H1 (cell line): ENCODE results near the gene F2RL2. TPM values are rescaled to one million over a fixed set of nuclear protein-coding genes. Genes with fewer than 3 reads are reported as not detected.

Experiments
- CTCF ChIA-PET: fragments of 300-600 bp; sonication (Branson Sonifier 250); formaldehyde crosslinking; loops from one replicate; lab custom pipeline; 2021; ENCODE audit not compliant: partially characterized antibody; lab: Charles Lee
- POLR2A ChIA-PET: fragments of 300-600 bp; sonication (Branson Sonifier 250); formaldehyde crosslinking; loops from one replicate; lab custom pipeline; 2021; ENCODE audit warnings: inconsistent platforms; ENCODE audit not compliant: partially characterized antibody; lab: Charles Lee
- DNase-seq, 2 experiments: peaks; one replicate each; pipeline versions ENCODE4 v3.0.0 to v3.0.0-alpha.2; 2010 to 2022; ENCODE audit warnings: low spot score in 2 of 2, low read depth in 1 of 2, mixed read lengths in 1 of 2
- FAIRE-seq: peaks from 2 replicates; lab custom pipeline; 2011; peaks lifted over from hg19 to GRCh38; lab: Jason Lieb, UNC
- H2AFZ ChIP-seq: 2 replicates; pipeline ENCODE4 v1.8.1; 2012; ENCODE audit warnings: low read length, inconsistent platforms
- H2AK5ac ChIP-seq: 2 replicates; pipeline ENCODE4 v1.6.1; 2013; ENCODE audit warnings: low read depth, low read length
- H2BK120ac ChIP-seq: replicated peaks from 2 replicates; pipeline ENCODE3; 2013; ENCODE audit warnings: low read depth, low read length, inconsistent platforms
- H2BK12ac ChIP-seq: 2 replicates; pipeline ENCODE4 v1.6.1; 2013; ENCODE audit warnings: low read depth, low read length
- H2BK15ac ChIP-seq: 2 replicates; pipeline ENCODE4 v1.6.1; 2013; ENCODE audit warnings: low read length
- H2BK20ac ChIP-seq: 2 replicates; pipeline ENCODE4 v1.6.1; 2013; ENCODE audit warnings: low read length
- H2BK5ac ChIP-seq: 2 replicates; pipeline ENCODE4 v1.6.1; 2013; ENCODE audit warnings: low read depth, low read length
- H3K14ac ChIP-seq: 2 replicates; pipeline ENCODE4 v1.6.1; 2013; ENCODE audit warnings: inconsistent platforms; ENCODE audit not compliant: insufficient read length
- H3K18ac ChIP-seq: 2 replicates; pipeline ENCODE4 v1.6.1; 2013; ENCODE audit warnings: low read length; ENCODE audit errors: extremely low read depth
- H3K23ac ChIP-seq: 2 replicates; pipeline ENCODE4 v1.6.1; 2013; ENCODE audit warnings: inconsistent platforms; ENCODE audit not compliant: insufficient read length
- H3K23me2 ChIP-seq: 2 replicates; pipeline ENCODE4 v1.6.1; 2013; ENCODE audit warnings: low read depth, low read length
- H3K27ac ChIP-seq: 2 replicates; pipeline ENCODE4 v1.6.1; 2011; ENCODE audit warnings: low read depth, low read length, inconsistent platforms
- H3K27me3 ChIP-seq, 4 experiments: replicated peaks in 1 of 4; 1 replicate in 1 of 4; 2 replicates in 3 of 4; pipeline versions ENCODE4 v1.6.1 to v1.8.1; 2011 to 2013; ENCODE audit warnings: low read length in 3 of 4, mild to moderate bottlenecking in 3 of 4, inconsistent platforms in 2 of 4, mixed read lengths in 2 of 4, moderate library complexity in 1 of 4; ENCODE audit not compliant: control insufficient read depth in 3 of 4, insufficient read depth in 3 of 4; ENCODE audit errors: extremely low read depth in 1 of 4
- H3K36me3 ChIP-seq, 4 experiments: 2 replicates each; pipeline versions ENCODE4 v1.6.1 to v1.8.1; 2011 to 2013; ENCODE audit warnings: mild to moderate bottlenecking in 4 of 4, low read length in 3 of 4, moderate library complexity in 2 of 4, control low read depth in 1 of 4, inconsistent platforms in 1 of 4; ENCODE audit not compliant: insufficient read depth in 4 of 4, control insufficient read depth in 2 of 4
- H3K4ac ChIP-seq: replicated peaks from 2 replicates; pipeline ENCODE3; 2013; ENCODE audit warnings: low read length, low read depth, mixed read lengths, inconsistent platforms; ENCODE audit not compliant: insufficient read length
- H3K4me1 ChIP-seq, 4 experiments: replicated peaks in 1 of 4; 1 replicate in 1 of 4; 2 replicates in 3 of 4; pipeline versions ENCODE4 v1.6.1 to v1.8.1; 2011 to 2013; ENCODE audit warnings: low read length in 3 of 4, inconsistent platforms in 2 of 4, mixed read lengths in 1 of 4; ENCODE audit not compliant: insufficient read depth in 4 of 4, control insufficient read depth in 3 of 4
- H3K4me2 ChIP-seq, 2 experiments: 2 replicates each; pipeline versions ENCODE4 v1.6.1 to v1.8.1; 2011 to 2013; ENCODE audit warnings: low read depth in 2 of 2, low read length in 2 of 2, control low read depth in 1 of 2, inconsistent platforms in 1 of 2, mild to moderate bottlenecking in 1 of 2; ENCODE audit not compliant: insufficient read depth in 1 of 2
- H3K4me3 ChIP-seq, 4 experiments: fragments of 200-600, 300-600 bp in 1 of 4; sonication (generic), shearing (Covaris generic), sonication (Bioruptor Twin) in 1 of 4; 2 replicates each; pipeline versions ENCODE4 v1.5.1 to v1.8.1; 2011 to 2016; ENCODE audit warnings: low read length in 4 of 4, low read depth in 3 of 4, control low read depth in 2 of 4, inconsistent platforms in 2 of 4, mild to moderate bottlenecking in 2 of 4, mixed read lengths in 1 of 4, moderate library complexity in 1 of 4; ENCODE audit not compliant: insufficient read depth in 2 of 4; ENCODE audit errors: extremely low read depth in 1 of 4
- H3K56ac ChIP-seq: replicated peaks from 2 replicates; pipeline ENCODE3; 2013; ENCODE audit warnings: low read depth, mild to moderate bottlenecking, mixed read lengths, low read length, inconsistent platforms; ENCODE audit not compliant: insufficient read length
- H3K79me1 ChIP-seq: 2 replicates; pipeline ENCODE4 v1.6.1; 2013; ENCODE audit warnings: low read depth, low read length, control low read depth
- H3K79me2 ChIP-seq, 2 experiments: 2 replicates each; pipeline versions ENCODE4 v1.6.1 to v1.8.1; 2012 to 2013; ENCODE audit warnings: low read length in 2 of 2, mild to moderate bottlenecking in 2 of 2, inconsistent platforms in 1 of 2; ENCODE audit not compliant: insufficient read depth in 2 of 2, control insufficient read depth in 1 of 2
- H3K9ac ChIP-seq, 4 experiments: replicated peaks in 1 of 4; 1 replicate in 1 of 4; 2 replicates in 3 of 4; pipeline versions ENCODE4 v1.6.1 to v1.8.1; 2011 to 2013; ENCODE audit warnings: low read depth in 3 of 4, low read length in 3 of 4, control low read depth in 2 of 4, mild to moderate bottlenecking in 2 of 4, moderate library complexity in 2 of 4, inconsistent platforms in 1 of 4; ENCODE audit errors: extremely low read depth in 1 of 4
- H3K9me3 ChIP-seq, 2 experiments: 2 replicates each; pipeline versions ENCODE4 v1.6.1 to v1.8.1; 2012 to 2013; ENCODE audit warnings: mild to moderate bottlenecking in 2 of 2, moderate library complexity in 2 of 2, control low read depth in 1 of 2, inconsistent platforms in 1 of 2, low read depth in 1 of 2, low read length in 1 of 2, mixed read lengths in 1 of 2; ENCODE audit not compliant: insufficient read depth in 2 of 2
- H4K20me1 ChIP-seq, 2 experiments: replicated peaks in 1 of 2; 2 replicates each; pipeline versions ENCODE3 to v1.8.1; 2011 to 2013; ENCODE audit warnings: inconsistent platforms in 2 of 2, low read length in 2 of 2, mild to moderate bottlenecking in 1 of 2; ENCODE audit not compliant: insufficient read depth in 2 of 2, control insufficient read depth in 1 of 2
- H4K5ac ChIP-seq: 2 replicates; pipeline ENCODE4 v1.6.1; 2013; ENCODE audit warnings: low read length, low read depth, mixed read lengths, inconsistent platforms; ENCODE audit not compliant: insufficient read length
- H4K8ac ChIP-seq: 2 replicates; pipeline ENCODE4 v1.8.0; 2013; ENCODE audit warnings: mild to moderate bottlenecking, moderate library complexity, low read length, inconsistent platforms; ENCODE audit not compliant: insufficient read depth; ENCODE audit errors: extremely low read depth
- H4K91ac ChIP-seq: replicated peaks from 2 replicates; pipeline ENCODE3; 2013; ENCODE audit warnings: low read length, mixed read lengths, inconsistent platforms; ENCODE audit not compliant: insufficient read length
- CHD1 ChIP-seq: IDR thresholded peaks from 2 replicates; pipeline ENCODE4 v1.6.1; 2012; ENCODE audit warnings: low read depth, low read length, improper control_type of control experiment
- CREB1 ChIP-seq: IDR thresholded peaks from 2 replicates; pipeline ENCODE4 v1.6.1; 2012; ENCODE audit warnings: inconsistent platforms
- E2F6 ChIP-seq: IDR thresholded peaks from 2 replicates; pipeline ENCODE4 v1.6.1; 2012; ENCODE audit warnings: inconsistent platforms
- HDAC6 ChIP-seq: IDR thresholded peaks from one replicate; pipeline ENCODE4 v1.7.1; 2012; ENCODE audit warnings: low read depth, mild to moderate bottlenecking, inconsistent platforms, low read length, moderate library complexity
- KDM4A ChIP-seq: IDR thresholded peaks from one replicate; pipeline ENCODE4 v1.7.1; 2012; ENCODE audit warnings: low read depth, mild to moderate bottlenecking, moderate library complexity, low read length, inconsistent platforms; ENCODE audit not compliant: severe bottlenecking
- KDM5A ChIP-seq: fragments of 200-600 bp; IDR thresholded peaks from 2 replicates; pipeline ENCODE4 v1.7.1; 2012; ENCODE audit warnings: mild to moderate bottlenecking, low read length, inconsistent platforms, mixed read lengths
- NRF1 ChIP-seq: IDR thresholded peaks from 2 replicates; pipeline ENCODE4 v1.6.1; 2011; ENCODE audit warnings: mild to moderate bottlenecking, low read depth, low read length, improper control_type of control experiment
- POLR2AphosphoS5 ChIP-seq: IDR thresholded peaks from 2 replicates; pipeline ENCODE4 v1.6.1; 2011; ENCODE audit warnings: low read depth, low read length
- POU5F1 ChIP-seq: IDR thresholded peaks from 2 replicates; pipeline ENCODE4 v1.6.1; 2011; ENCODE audit warnings: low read depth, mild to moderate bottlenecking, low read length, moderate library complexity
- SIX5 ChIP-seq: IDR thresholded peaks from 2 replicates; pipeline ENCODE4 v1.6.1; 2011; ENCODE audit warnings: mild to moderate bottlenecking, low read depth, low read length
- TAF7 ChIP-seq: optimal IDR thresholded peaks from 2 replicates; pipeline ENCODE3; 2011; ENCODE audit warnings: low read depth, mild to moderate bottlenecking, inconsistent platforms, low read length, moderate library complexity, borderline replicate concordance
- TCF12 ChIP-seq: IDR thresholded peaks from 2 replicates; pipeline ENCODE4 v1.6.1; 2011; ENCODE audit warnings: low read depth, mild to moderate bottlenecking, low read length
- WGBS, 2 experiments: shearing (Covaris generic) in 1 of 2; methylation state at CpG; one replicate each; pipeline versions ENCODE4 v1.1.6 to v1.1.7; 2013 to 2015; ENCODE audit warnings: low lambda C conversion rate in 2 of 2, mixed read lengths in 2 of 2, inconsistent platforms in 1 of 2, low coverage in 1 of 2, missing lambda C conversion rate in 1 of 2; ENCODE audit not compliant: insufficient replicate concordance in 2 of 2, insufficient coverage in 1 of 2, insufficient read length in 1 of 2; ENCODE audit errors: extremely low coverage in 1 of 2, missing lambda C conversion rate in 1 of 2; 5-methylcytosine and 5-hydroxymethylcytosine counted together
- polyA plus RNA-seq, 7 experiments: library from polyadenylated mRNA; depleted of rRNA in 3 of 7; stranded (reverse) in 5 of 7; unstranded in 2 of 7; fragments of >200 nt in 5 of 7; fragments of 200-250 nt in 2 of 7; gene quantifications; 1 replicate in 5 of 7; 2 replicates in 1 of 7; 4 replicates in 1 of 7; pipeline versions ENCODE4 v1.2.1 to v1.2.3, GENCODE V29; 2011 to 2013; ENCODE audit warnings: missing spikeins in 2 of 7, mixed read lengths in 2 of 7
- total RNA-seq: library from RNA; stranded (reverse); fragmentation: NEBNext Ultra II Directional; extraction: Animal tissue kit (Norgen Biotek cat#: 25700); gene quantifications from 2 replicates; pipeline ENCODE4 v1.2.1, GENCODE V29; 2021
- TF ChIP-seq, protein P1 (sequence below): IDR thresholded peaks from 2 replicates; pipeline ENCODE4 v1.6.1; 2012; ENCODE audit warnings: inconsistent platforms
- TF ChIP-seq, protein P2 (sequence below): IDR thresholded peaks from 2 replicates; pipeline ENCODE4 v1.6.1; 2011; ENCODE audit warnings: low read length, improper control_type of control experiment

Gene F2RL2
- total and polyA plus RNA-seq, 2 of the 8 experiments (the other 6 are each of a cell fraction or from before 2014, with no cell fraction given) = 0.03 to 0.07 TPM

GRCh38 chr5:76667495-76667894, 44.3 kb upstream of the F2RL2 start:
- Histone ChIP-seq H4K91ac (no peak overlapping the region), H3K79me2 (no peaks in the 10 kb centered on the region), H3K4me1 (no peaks in the 10 kb centered on the region), H3K23ac (no peak overlapping the region), H2AFZ (no peak overlapping the region), H3K4me2 (no peak overlapping the region), H3K4me3 (no peak overlapping the region), H3K14ac (no peak overlapping the region), H4K8ac (no peak overlapping the region), H3K9me3 (no peaks in the 10 kb centered on the region), H3K23me2 (no peaks in the 10 kb centered on the region), H3K27me3 (no peaks in the 10 kb centered on the region), H3K27ac (no peak overlapping the region), H3K56ac (no peak overlapping the region), H2AK5ac (no peak overlapping the region), H3K9ac (no peak overlapping the region), H3K18ac (no peak overlapping the region), H2BK15ac (no peak overlapping the region), H3K79me1 (no peaks in the 10 kb centered on the region), H3K36me3 (peaks cover 0 to 4% (median 0%) of the 10 kb centered on the region in 4 experiments; a peak in 1 of 8 replicates), H2BK120ac (no peak overlapping the region), H2BK5ac (no peak overlapping the region), H4K5ac (no peak overlapping the region), H2BK20ac (no peak overlapping the region), H2BK12ac (no peak overlapping the region), H4K20me1 (peaks cover 0 to 3% of the 10 kb centered on the region in 2 experiments), H3K4ac (no peak overlapping the region)
- WGBS, 2 experiments = 83% methylated on average over 1 of the region's 2 CpGs; no CpG with 5 or more reads in 1 of the 2 experiments
- ChIA-PET CTCF (no interaction called here), POLR2A (no interaction called here)
- FAIRE-seq (peak; percentile 13), DNase-seq (no peak)
- no peak for TF ChIP-seq CREB1
- TF ChIP-seq KDM5A = no peak
- no peak for TF ChIP-seq POLR2AphosphoS5
- no peak for TF ChIP-seq POU5F1
- no peak for TF ChIP-seq HDAC6
- TF ChIP-seq CHD1 = no peak
- no peak for TF ChIP-seq TCF12
- no peak for TF ChIP-seq KDM4A
- TF ChIP-seq E2F6 = no peak
- TF ChIP-seq, protein P1, sequence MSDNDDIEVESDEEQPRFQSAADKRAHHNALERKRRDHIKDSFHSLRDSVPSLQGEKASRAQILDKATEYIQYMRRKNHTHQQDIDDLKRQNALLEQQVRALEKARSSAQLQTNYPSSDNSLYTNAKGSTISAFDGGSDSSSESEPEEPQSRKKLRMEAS = no peak
- no peak for TF ChIP-seq NRF1
- TF ChIP-seq, protein P2, sequence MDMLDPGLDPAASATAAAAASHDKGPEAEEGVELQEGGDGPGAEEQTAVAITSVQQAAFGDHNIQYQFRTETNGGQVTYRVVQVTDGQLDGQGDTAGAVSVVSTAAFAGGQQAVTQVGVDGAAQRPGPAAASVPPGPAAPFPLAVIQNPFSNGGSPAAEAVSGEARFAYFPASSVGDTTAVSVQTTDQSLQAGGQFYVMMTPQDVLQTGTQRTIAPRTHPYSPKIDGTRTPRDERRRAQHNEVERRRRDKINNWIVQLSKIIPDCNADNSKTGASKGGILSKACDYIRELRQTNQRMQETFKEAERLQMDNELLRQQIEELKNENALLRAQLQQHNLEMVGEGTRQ = no peak
- TF ChIP-seq SIX5 = no peak
- no peak for TF ChIP-seq TAF7
